ENCODE measurements around the gene NSA2.

NSA2 gene

GRCh38 chr5:74816875-74817274, 49.8 kb downstream of the NSA2 start:
- DNase-seq (no peak), ATAC-seq (no peak)

- ATAC-seq (no peak), DNase-seq (no peak)
These were observed 55.2 kb downstream of the NSA2 start for GRCh38 chr5:74822288-74822687.

GRCh38 chr5:74829413-74829812, 62.4 kb downstream of the NSA2 start:
- DNase-seq, result no peak
- no peak for ATAC-seq

Measured in stimulated activated naive CD8-positive, alpha-beta T cell treated with anti-CD3 and anti-CD28 coated beads, Interleukin-15, Interleukin-2, amounts not matched to agents 100 U/mL and 50 U/mL, for 24 hours (primary cell).